Osteocyte (in vitro differentiated cells): ENCODE results near the gene PTPN5. TPM values are rescaled to one million over a fixed set of nuclear protein-coding genes. Genes with fewer than 3 reads are reported as not detected.

Experiments
- DNase-seq: peaks from one replicate; pipeline ENCODE4 v3.0.0; 2021; ENCODE audit warnings: mixed read lengths; ENCODE audit not compliant: unreplicated experiment; ENCODE audit errors: extremely low spot score
- H3K27ac Mint-ChIP-seq: one replicate; pipeline ENCODE4 v1.8.0; 2021; ENCODE audit warnings: mild to moderate bottlenecking, mixed read lengths; ENCODE audit not compliant: unreplicated experiment
- H3K27me3 Mint-ChIP-seq: one replicate; pipeline ENCODE4 v1.8.0; 2021; ENCODE audit warnings: mixed read lengths; ENCODE audit not compliant: unreplicated experiment
- H3K36me3 Mint-ChIP-seq: one replicate; pipeline ENCODE4 v1.8.0; 2021; ENCODE audit warnings: mixed read lengths; ENCODE audit not compliant: unreplicated experiment
- H3K4me1 Mint-ChIP-seq: one replicate; pipeline ENCODE4 v1.8.0; 2021; ENCODE audit warnings: mixed read lengths; ENCODE audit not compliant: unreplicated experiment
- H3K4me3 Mint-ChIP-seq: one replicate; pipeline ENCODE4 v1.8.0; 2021; ENCODE audit warnings: mild to moderate bottlenecking, moderate library complexity, mixed read lengths; ENCODE audit not compliant: unreplicated experiment
- H3K9me3 Mint-ChIP-seq: one replicate; pipeline ENCODE4 v1.8.0; 2021; ENCODE audit warnings: mixed read lengths; ENCODE audit not compliant: unreplicated experiment
- total RNA-seq: library from RNA; stranded (reverse); gene quantifications from 2 replicates; pipeline ENCODE4 v1.2.1, GENCODE V29; 2021
- TF ChIP-seq, protein P1 (sequence below): fragments of 200-600 bp; sonication (generic); IDR thresholded peaks from 2 replicates; pipeline ENCODE4 v1.5.0; 2021; ENCODE audit warnings: antibody characterized with exemption, mild to moderate bottlenecking, moderate library complexity

PTPN5 gene
- total RNA-seq, 1 donor from 2014 or later: not detected

DNA sequence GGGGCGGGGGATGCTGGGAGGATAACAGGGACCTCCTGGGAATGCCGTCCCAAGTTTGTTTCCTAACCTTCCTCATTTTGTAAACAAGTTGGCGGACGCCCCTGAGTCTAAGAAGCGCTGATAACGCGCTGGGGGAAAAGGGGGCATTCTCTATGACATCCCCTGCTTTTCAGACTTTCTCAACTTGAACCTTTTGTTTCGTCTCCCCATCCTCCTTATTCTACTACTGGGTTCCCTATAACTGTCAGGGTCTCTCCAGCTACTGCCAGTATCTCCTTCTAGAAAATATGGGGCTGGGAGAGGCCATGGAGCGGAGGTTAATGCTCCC lies 92.4 kb downstream of the PTPN5 start:
- Mint-ChIP-seq H3K4me1 (peaks cover 16% of the 10 kb centered on the region), H3K4me3 (peak overlapping the region; percentile 77), H3K36me3 (no peaks in the 10 kb centered on the region), H3K27ac (peak overlapping the region; percentile 23), H3K9me3 (no peaks in the 10 kb centered on the region), H3K27me3 (peaks cover 9% of the 10 kb centered on the region)
- TF ChIP-seq, protein P1, sequence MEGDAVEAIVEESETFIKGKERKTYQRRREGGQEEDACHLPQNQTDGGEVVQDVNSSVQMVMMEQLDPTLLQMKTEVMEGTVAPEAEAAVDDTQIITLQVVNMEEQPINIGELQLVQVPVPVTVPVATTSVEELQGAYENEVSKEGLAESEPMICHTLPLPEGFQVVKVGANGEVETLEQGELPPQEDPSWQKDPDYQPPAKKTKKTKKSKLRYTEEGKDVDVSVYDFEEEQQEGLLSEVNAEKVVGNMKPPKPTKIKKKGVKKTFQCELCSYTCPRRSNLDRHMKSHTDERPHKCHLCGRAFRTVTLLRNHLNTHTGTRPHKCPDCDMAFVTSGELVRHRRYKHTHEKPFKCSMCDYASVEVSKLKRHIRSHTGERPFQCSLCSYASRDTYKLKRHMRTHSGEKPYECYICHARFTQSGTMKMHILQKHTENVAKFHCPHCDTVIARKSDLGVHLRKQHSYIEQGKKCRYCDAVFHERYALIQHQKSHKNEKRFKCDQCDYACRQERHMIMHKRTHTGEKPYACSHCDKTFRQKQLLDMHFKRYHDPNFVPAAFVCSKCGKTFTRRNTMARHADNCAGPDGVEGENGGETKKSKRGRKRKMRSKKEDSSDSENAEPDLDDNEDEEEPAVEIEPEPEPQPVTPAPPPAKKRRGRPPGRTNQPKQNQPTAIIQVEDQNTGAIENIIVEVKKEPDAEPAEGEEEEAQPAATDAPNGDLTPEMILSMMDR: no peak
- DNase-seq: no peak

DNA sequence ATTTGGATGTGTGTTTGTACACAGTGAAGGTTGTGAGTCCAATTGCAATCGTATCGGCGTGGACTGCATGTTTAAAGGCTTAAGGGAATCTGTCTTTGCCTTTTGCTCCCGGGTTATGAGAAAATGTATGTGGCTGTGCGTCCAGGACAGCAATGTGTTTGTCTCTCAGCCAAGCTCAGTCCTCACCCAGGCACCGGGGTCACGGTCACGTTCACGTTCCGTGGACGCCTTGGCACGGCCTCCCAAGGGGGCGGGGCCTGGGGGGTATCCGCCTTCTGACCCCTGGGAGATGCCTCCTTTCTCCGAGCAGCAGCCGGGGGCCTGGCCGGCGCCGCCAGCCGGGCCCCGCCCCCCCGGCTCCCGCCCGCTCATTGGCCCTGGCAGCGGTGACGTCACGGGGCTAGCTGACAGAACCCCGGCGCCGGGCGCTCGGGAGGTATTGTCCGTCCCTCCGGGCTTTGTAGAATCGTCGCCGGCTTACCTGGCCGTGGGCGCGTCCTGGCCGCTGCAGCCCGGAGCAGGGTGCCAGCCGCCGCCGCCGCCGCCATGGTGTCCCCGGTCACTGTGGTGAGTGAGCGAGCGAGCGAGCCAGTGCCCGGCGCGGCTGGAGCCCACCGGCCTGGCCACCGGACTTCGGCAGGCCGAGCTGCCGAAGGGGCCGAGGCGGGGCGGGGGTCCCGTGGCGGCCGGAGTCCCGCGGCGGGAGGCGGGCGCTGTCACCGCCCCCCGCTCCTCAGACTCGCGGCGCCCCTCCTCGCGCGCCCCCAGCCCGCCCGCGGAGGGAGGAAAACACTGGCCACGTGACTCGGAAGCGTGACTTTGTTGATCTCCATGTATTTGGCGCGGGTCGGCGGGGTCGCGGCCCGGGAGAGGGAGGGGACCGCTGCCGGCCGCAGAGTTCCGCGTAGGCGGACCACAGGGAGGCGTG lies 93.0 kb downstream of the PTPN5 start, which contains the start of gene TMEM86A:
TMEM86A (plus strand) TSS at position 439 of the 928 bp plus-strand sequence; CDS start at position 547, 108 bp downstream.
- no peaks in the 10 kb centered on the region for H3K36me3 Mint-ChIP-seq
- H3K27ac Mint-ChIP-seq: peak within 1 kb of the TSS; percentile 23
- no peaks in the 10 kb centered on the region for H3K9me3 Mint-ChIP-seq
- DNase-seq: peak; percentile 95
- peaks cover 16% of the 10 kb centered on the region for H3K4me1 Mint-ChIP-seq
- H3K4me3 Mint-ChIP-seq: peak within 1 kb of the TSS; percentile 77
- H3K27me3 Mint-ChIP-seq: peaks cover 7% of the 10 kb centered on the region
- TF ChIP-seq, protein P1: peak; percentile 13

DNA sequence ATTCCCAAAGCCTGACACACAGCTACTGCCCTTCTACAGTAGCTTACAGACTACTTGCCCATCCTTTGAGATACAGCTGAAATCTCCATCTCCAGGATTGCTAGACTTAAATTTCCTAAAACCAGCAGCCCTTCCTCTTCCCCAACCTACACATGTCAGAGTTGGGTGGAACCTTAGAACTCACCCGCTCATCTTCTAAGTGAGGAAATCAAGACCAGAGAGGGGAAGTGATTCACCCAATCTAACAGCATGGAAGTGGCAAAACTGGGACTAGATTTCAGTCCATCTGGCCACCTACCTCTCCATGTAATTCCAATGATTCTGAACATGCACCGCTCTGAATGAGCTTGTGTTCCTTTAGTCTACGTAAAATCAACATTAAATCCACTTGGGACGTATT lies 94.0 kb downstream of the PTPN5 start:
- H3K4me1 Mint-ChIP-seq: peaks cover 16% of the 10 kb centered on the region
- TF ChIP-seq, protein P1: no peak
- H3K4me3 Mint-ChIP-seq: no peak overlapping the region
- H3K27ac Mint-ChIP-seq: no peak overlapping the region
- no peaks in the 10 kb centered on the region for H3K9me3 Mint-ChIP-seq
- H3K27me3 Mint-ChIP-seq: peaks cover 5% of the 10 kb centered on the region
- no peak for DNase-seq
- no peaks in the 10 kb centered on the region for H3K36me3 Mint-ChIP-seq

DNA sequence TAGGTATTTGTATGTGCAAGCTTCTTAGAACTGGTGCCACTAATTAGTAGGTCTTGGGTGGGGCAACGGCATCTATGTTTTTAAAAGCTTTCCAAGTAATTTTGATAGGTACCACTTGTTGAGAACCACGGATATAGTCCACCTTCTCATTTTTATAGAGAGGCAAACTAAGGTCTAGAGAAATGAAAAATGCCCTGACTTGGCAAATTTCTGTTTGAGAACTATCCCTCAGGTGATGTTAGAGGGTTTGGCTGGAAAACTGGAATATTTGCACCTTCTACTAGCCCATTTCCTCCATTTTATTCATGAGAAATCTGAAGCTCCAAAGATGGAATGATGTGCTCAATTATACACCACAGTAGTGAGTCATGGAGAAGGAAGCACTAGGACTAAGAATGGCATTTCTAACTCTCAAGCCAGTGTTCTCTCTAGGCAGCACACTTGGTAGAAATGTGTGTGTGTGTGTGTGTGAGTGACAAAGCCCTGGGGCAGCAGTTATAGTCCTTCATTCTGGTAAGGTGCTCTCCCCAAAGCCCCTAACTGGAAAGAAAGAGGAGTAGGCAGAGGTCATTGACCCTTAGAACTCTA lies 94.9 kb downstream of the PTPN5 start:
- Mint-ChIP-seq H3K36me3 (no peaks in the 10 kb centered on the region), H3K4me1 (peaks cover 16% of the 10 kb centered on the region), H3K27ac (no peak overlapping the region), H3K9me3 (no peaks in the 10 kb centered on the region), H3K27me3 (peaks cover 5% of the 10 kb centered on the region), H3K4me3 (no peak overlapping the region)
- TF ChIP-seq, protein P1: no peak
- no peak for DNase-seq
